ENCODE results near the gene CTBP2.
A peak's percentile ranks its signal among the peaks of the same experiment; 100 is the strongest.
"Not testable (repeated sequence)": the region's sequence is repeated elsewhere in the genome, so short reads cannot be mapped to it uniquely, and the experiment has no call there.

The CTBP2 gene

DNA sequence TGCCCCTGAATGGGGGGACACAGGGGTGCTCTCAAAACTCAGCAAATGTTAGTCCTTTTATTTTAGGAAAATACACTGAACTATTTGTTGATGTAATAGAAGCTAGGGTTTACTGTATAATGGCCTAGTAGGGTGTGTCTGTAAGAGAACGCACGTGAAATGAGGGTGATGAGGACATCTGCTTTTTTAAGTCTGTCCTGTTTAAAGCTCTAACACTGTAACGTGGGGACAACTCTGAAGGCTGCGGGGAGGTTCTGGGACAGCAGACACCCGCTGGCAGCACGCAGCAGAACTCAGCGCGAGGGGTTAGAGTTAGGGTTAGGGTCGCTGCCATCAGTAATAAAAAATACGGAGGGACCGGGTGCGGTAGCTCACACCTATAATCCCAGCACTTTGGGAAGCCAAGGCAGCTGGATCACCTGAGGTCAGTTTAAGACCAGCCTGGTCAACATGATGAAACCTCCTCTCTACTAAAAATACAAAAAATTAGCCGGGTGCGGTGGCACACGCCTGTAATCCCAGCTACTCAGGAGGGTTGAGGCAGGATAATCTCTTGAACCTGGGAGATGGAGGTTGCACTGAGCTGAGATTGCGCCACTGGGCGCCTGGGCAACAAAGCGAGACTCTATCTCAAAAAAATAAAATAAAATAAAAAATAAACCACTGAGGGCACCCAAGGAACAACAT, 98.0 kb downstream of the CTBP2 start:
- Mint-ChIP-seq H3K4me3 (peak overlapping the region in 2 of 3 experiments; percentile 34 to 39), H3K27me3 (ENCODE audit: low read depth) (no peaks in the 10 kb centered on the region), H3K36me3 (ENCODE audit: low read depth) (peaks cover 16% of the 10 kb centered on the region), H3K4me1 (peaks cover 91% of the 10 kb centered on the region), H3K9me3 (no peaks in the 10 kb centered on the region), H3K27ac (peak overlapping the region; percentile 99 to 100 (median 99))
- TF ChIP-seq, protein P1, sequence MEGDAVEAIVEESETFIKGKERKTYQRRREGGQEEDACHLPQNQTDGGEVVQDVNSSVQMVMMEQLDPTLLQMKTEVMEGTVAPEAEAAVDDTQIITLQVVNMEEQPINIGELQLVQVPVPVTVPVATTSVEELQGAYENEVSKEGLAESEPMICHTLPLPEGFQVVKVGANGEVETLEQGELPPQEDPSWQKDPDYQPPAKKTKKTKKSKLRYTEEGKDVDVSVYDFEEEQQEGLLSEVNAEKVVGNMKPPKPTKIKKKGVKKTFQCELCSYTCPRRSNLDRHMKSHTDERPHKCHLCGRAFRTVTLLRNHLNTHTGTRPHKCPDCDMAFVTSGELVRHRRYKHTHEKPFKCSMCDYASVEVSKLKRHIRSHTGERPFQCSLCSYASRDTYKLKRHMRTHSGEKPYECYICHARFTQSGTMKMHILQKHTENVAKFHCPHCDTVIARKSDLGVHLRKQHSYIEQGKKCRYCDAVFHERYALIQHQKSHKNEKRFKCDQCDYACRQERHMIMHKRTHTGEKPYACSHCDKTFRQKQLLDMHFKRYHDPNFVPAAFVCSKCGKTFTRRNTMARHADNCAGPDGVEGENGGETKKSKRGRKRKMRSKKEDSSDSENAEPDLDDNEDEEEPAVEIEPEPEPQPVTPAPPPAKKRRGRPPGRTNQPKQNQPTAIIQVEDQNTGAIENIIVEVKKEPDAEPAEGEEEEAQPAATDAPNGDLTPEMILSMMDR (IDR thresholded peaks at IDR 0.05; ENCODE audit: unreplicated experiment in 3 of 3), result no peak

DNA sequence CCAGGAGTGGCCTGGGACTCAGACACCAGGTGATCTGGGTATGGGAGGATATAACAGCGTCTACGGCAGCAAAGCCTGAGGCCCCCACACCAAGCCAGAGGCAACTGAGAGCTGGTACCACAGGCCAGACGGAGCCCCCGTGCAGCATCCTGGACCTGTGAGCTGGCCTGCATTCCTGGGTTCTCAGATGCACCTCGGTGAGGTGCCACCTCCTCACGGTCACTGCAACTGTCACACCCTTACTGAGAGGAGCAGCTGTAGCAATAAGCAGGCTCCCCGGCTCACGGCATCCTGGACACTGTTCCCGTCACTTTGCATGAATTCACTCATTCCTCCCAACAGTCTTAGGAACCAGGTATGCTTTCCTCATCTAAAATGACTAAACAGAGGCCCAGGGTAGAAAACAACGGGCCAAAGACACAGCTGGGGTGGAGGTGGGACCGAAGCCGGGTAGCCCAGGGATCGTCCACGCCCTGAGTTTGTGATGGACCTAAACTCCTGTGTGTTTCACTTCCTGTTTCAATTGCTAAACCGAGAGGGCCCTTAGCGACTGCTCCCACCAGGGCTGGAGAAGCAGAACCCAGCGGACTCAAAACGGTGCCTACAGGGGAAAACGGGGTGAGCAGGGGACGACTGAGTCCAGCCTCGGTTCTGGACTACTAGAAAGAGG, 98.7 kb downstream of the CTBP2 start:
- Mint-ChIP-seq H3K36me3 (ENCODE audit: low read depth) (peaks cover 11% of the 10 kb centered on the region), H3K4me3 (peak overlapping the region in 2 of 3 experiments; percentile 17 to 34), H3K4me1 (peaks cover 91% of the 10 kb centered on the region), H3K27ac (peak overlapping the region; percentile 99 to 100 (median 99)), H3K9me3 (no peaks in the 10 kb centered on the region), H3K27me3 (ENCODE audit: low read depth) (no peaks in the 10 kb centered on the region)
- TF ChIP-seq, protein P1 (IDR thresholded peaks at IDR 0.05; ENCODE audit: unreplicated experiment in 3 of 3), result no peak

DNA sequence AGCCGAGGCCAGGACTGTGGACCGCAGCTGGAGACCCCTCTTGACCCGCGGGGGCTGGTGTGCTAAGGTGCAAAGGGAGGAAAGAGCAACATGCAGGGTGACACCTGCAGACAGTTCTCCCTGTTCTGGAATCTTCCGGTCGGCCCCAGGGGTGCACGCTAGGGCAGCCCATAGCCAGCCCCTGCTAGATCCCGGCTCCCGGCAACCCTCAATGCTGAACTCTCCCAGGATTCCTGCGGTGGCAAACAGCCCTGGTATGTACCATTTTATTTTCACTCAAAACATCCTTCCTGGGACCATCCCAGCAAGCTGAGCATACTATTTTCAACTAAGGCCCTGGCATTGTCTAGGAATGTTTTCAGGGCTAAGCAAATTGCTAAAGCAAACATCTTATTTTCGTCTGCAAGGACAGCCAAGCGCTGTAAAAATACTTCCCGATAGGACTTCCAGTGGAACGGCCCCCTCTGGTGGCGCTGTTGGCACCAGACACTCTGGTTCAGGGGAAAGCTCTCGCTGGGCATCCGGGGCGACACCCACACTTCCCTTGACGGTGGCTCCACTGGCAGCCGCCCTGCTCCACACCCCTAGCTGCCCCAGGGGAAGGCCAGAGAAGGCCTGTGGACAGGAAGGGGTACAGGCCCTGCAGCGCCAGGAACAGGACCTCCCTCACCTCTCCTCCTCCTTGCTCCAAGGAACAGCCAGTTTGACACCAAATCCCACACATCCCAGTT, 99.4 kb downstream of the CTBP2 start:
- Mint-ChIP-seq H3K27ac (peak overlapping the region; percentile 99 to 100 (median 99)), H3K4me1 (peaks cover 93% of the 10 kb centered on the region), H3K9me3 (no peaks in the 10 kb centered on the region), H3K36me3 (ENCODE audit: low read depth) (peaks cover 8% of the 10 kb centered on the region), H3K4me3 (peak overlapping the region; percentile 17 to 73 (median 68)), H3K27me3 (ENCODE audit: low read depth) (no peaks in the 10 kb centered on the region)
- TF ChIP-seq, protein P1 (IDR thresholded peaks at IDR 0.05; ENCODE audit: unreplicated experiment in 3 of 3), result peak; percentile 80 to 88 (median 86)

DNA sequence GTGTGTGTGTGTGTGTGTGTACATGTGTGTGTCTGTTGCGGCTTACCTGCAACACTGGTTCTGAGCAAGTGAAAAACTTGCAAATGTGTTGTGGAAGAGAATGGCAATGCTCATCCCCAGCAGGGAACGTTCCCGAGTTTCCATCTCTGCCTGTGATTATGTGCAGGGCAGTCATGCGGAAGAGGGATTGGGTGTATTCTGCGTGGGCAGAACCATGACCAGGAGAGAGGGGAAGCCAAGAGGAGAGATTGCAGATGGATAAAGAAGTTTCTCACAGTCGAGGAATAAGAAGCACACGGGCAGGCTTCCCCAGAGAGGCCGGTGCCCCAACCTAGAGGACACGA, 99.9 kb downstream of the CTBP2 start:
- peak overlapping the region; percentile 99 to 100 (median 99) for H3K27ac Mint-ChIP-seq
- TF ChIP-seq, protein P1 (IDR thresholded peaks at IDR 0.05; ENCODE audit: unreplicated experiment in 3 of 3), result no peak
- peaks cover 7% of the 10 kb centered on the region for H3K36me3 Mint-ChIP-seq (ENCODE audit: low read depth)
- H3K27me3 Mint-ChIP-seq (ENCODE audit: low read depth), result no peaks in the 10 kb centered on the region
- peaks cover 95% of the 10 kb centered on the region for H3K4me1 Mint-ChIP-seq
- no peaks in the 10 kb centered on the region for H3K9me3 Mint-ChIP-seq
- peak overlapping the region; percentile 17 to 54 (median 50) for H3K4me3 Mint-ChIP-seq

DNA sequence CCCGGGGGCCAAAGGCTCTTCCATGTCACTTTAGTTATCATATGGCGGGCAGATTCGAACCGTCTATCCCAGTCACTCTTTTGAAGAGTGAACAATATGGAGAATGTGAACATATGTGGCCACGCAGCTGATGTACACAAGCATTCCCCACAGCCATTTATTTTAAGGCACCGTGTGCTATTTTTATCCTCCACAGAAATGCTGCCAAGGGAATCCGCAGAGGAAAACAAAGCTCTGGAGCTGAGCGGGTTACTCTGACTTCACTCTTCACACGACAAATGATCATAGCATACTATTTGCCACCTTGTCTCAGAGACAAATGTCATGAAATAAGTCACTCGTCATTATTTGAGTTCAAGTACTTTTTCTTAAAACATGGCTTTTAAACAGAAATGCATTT, 100.3 kb downstream of the CTBP2 start:
- Mint-ChIP-seq H3K27ac (peak overlapping the region; percentile 99 to 100 (median 99)), H3K4me1 (peaks cover 95% of the 10 kb centered on the region), H3K9me3 (no peaks in the 10 kb centered on the region), H3K36me3 (ENCODE audit: low read depth) (peaks cover 7% of the 10 kb centered on the region), H3K27me3 (ENCODE audit: low read depth) (no peaks in the 10 kb centered on the region), H3K4me3 (peak overlapping the region; percentile 37 to 54 (median 50))
- TF ChIP-seq, protein P1 (IDR thresholded peaks at IDR 0.05; ENCODE audit: unreplicated experiment in 3 of 3), result no peak

DNA sequence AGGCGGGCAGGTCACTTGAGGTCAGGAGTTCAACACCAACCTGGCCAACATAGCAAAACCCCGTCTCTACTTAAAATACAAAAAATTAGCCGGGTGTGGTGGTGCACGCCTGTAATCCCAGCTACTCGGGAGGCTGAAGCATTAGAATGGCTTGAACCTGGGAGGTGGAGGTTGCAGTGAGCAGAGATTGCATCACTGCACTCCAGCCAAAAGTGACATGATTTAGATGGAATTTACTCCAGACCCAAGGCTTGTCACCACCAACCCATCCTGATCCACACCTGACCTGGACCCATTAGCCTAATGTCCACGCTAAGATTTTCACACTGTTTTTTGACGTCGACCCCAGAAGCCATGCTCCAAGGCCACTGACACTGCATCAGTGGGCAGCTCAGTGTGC, 101.0 kb downstream of the CTBP2 start:
- H3K4me3 Mint-ChIP-seq; H3K27me3 Mint-ChIP-seq (ENCODE audit: low read depth); H3K36me3 Mint-ChIP-seq (ENCODE audit: low read depth); H3K9me3 Mint-ChIP-seq: not testable (repeated sequence)
- H3K27ac Mint-ChIP-seq, result peak overlapping the region; percentile 99 to 100 (median 99)
- peaks cover 95% of the 10 kb centered on the region for H3K4me1 Mint-ChIP-seq
